ENCODE results near the gene SEL1L.

DNA sequence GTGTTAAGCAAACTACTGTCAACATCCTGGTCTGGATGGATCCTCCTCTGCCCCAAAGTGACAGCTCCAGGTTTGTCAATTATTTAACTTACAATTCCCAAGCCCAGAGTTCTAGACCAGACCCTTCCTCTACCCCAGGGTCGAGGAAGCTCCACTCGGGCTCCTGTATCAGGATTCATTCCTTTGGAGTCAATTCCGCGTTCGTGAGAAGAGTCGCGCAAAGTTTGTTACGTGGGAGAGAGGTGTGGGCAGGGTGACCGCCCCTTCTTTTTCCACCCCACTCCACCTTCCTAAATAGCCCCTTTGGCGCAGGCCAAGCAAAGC is 479 bp downstream of the SEL1L start:
- TF ChIP-seq POLR2A (IDR thresholded peaks at IDR 0.05; ENCODE audit: low read length), result no peak
- TF ChIP-seq FOSL2 (IDR thresholded peaks at IDR 0.05), result no peak
- no peak for TF ChIP-seq FOSL2 (CRISPR knock-in tag; IDR thresholded peaks at IDR 0.05)
- TF ChIP-seq, protein P1, sequence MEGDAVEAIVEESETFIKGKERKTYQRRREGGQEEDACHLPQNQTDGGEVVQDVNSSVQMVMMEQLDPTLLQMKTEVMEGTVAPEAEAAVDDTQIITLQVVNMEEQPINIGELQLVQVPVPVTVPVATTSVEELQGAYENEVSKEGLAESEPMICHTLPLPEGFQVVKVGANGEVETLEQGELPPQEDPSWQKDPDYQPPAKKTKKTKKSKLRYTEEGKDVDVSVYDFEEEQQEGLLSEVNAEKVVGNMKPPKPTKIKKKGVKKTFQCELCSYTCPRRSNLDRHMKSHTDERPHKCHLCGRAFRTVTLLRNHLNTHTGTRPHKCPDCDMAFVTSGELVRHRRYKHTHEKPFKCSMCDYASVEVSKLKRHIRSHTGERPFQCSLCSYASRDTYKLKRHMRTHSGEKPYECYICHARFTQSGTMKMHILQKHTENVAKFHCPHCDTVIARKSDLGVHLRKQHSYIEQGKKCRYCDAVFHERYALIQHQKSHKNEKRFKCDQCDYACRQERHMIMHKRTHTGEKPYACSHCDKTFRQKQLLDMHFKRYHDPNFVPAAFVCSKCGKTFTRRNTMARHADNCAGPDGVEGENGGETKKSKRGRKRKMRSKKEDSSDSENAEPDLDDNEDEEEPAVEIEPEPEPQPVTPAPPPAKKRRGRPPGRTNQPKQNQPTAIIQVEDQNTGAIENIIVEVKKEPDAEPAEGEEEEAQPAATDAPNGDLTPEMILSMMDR (IDR thresholded peaks at IDR 0.05), result no peak
- TF ChIP-seq ZSCAN20 (CRISPR knock-in tag; IDR thresholded peaks at IDR 0.05), result no peak
- TF ChIP-seq, protein P2, sequence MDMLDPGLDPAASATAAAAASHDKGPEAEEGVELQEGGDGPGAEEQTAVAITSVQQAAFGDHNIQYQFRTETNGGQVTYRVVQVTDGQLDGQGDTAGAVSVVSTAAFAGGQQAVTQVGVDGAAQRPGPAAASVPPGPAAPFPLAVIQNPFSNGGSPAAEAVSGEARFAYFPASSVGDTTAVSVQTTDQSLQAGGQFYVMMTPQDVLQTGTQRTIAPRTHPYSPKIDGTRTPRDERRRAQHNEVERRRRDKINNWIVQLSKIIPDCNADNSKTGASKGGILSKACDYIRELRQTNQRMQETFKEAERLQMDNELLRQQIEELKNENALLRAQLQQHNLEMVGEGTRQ (IDR thresholded peaks at IDR 0.05), result no peak
- TF ChIP-seq RAD21 (conservative IDR thresholded peaks at IDR 0.05 in 1 of 2, IDR thresholded peaks at IDR 0.05 in 1 of 2), result no peak
